Hematopoietic multipotent progenitor cell treated with erythropoietin and hydrocortisone succinate and interleukin-3 and kit ligand, for 4 days (in vitro differentiated cells): ENCODE results near the gene ABI3BP.
"Not testable (repeated sequence)": the region's sequence is repeated elsewhere in the genome, so short reads cannot be mapped to it uniquely, and the experiment has no call there.

Experiments
- DNase-seq: peaks from one replicate; pipeline ENCODE4 v3.0.0-alpha.2; 2015

The ABI3BP gene

GRCh38 chr3:100993309-100993708, at the start of gene ABI3BP:
Gene ABI3BP (minus strand): TSS chr3:100993421. CDS start chr3:100993384, 37 bp downstream.
- DNase-seq = peak; percentile 66

GRCh38 chr3:101039285-101039684, 46.1 kb upstream of the ABI3BP start:
- no peak for DNase-seq

- DNase-seq = no peak
These were observed 45.7 kb upstream of the ABI3BP start for GRCh38 chr3:101038880-101039279.

- DNase-seq = no peak
These were observed 45.2 kb upstream of the ABI3BP start for GRCh38 chr3:101038393-101038792.

- DNase-seq = no peak
These were observed 44.4 kb upstream of the ABI3BP start for GRCh38 chr3:101037613-101038012.

- DNase-seq = no peak
These were observed 43.5 kb upstream of the ABI3BP start for GRCh38 chr3:101036676-101037075.

- no peak for DNase-seq
These were observed 43.0 kb upstream of the ABI3BP start for GRCh38 chr3:101036213-101036618.

GRCh38 chr3:101027286-101027685, 34.1 kb upstream of the ABI3BP start:
- DNase-seq = no peak

GRCh38 chr3:101026881-101027280, 33.7 kb upstream of the ABI3BP start:
- DNase-seq = no peak

- DNase-seq = no peak
These were observed 33.0 kb upstream of the ABI3BP start for GRCh38 chr3:101026244-101026643.

- DNase-seq = no peak
These were observed 27.3 kb upstream of the ABI3BP start for GRCh38 chr3:101020351-101021015.

- DNase-seq = no peak
These were observed 23.8 kb upstream of the ABI3BP start for GRCh38 chr3:101017017-101017416.

GRCh38 chr3:101012312-101012711, 19.1 kb upstream of the ABI3BP start:
- DNase-seq = not testable (repeated sequence)

GRCh38 chr3:101011136-101011535, 17.9 kb upstream of the ABI3BP start:
- no peak for DNase-seq

GRCh38 chr3:101010296-101010695, 17.1 kb upstream of the ABI3BP start:
- DNase-seq = no peak

GRCh38 chr3:101009386-101009785, 16.2 kb upstream of the ABI3BP start:
- peak; percentile 28 for DNase-seq

- no peak for DNase-seq
These were observed 5.9 kb upstream of the ABI3BP start for GRCh38 chr3:100999160-100999559.

GRCh38 chr3:100994809-100995208, 1.6 kb upstream of the ABI3BP start:
- no peak for DNase-seq

- no peak for DNase-seq
These were observed 966 bp upstream of the ABI3BP start for GRCh38 chr3:100994187-100994586.

- DNase-seq = peak; percentile 3
These were observed 799 bp downstream of the ABI3BP start for GRCh38 chr3:100992231-100993012.

- DNase-seq = no peak
These were observed 5.1 kb downstream of the ABI3BP start for GRCh38 chr3:100988080-100988479.

GRCh38 chr3:100984308-100984707, 8.9 kb downstream of the ABI3BP start:
- no peak for DNase-seq

GRCh38 chr3:100982710-100983109, 10.5 kb downstream of the ABI3BP start:
- no peak for DNase-seq

GRCh38 chr3:100981164-100981911, 11.9 kb downstream of the ABI3BP start:
- no peak for DNase-seq
